Measurements from ENCODE around the gene SLC7A6OS. TPM values are rescaled to one million over a fixed set of nuclear protein-coding genes. Genes with fewer than 3 reads are reported as not detected.

Gene SLC7A6OS
- total RNA-seq, 4 donors from 2014 or later = 8.7 to 15.7 (median 11.5) TPM

DNA sequence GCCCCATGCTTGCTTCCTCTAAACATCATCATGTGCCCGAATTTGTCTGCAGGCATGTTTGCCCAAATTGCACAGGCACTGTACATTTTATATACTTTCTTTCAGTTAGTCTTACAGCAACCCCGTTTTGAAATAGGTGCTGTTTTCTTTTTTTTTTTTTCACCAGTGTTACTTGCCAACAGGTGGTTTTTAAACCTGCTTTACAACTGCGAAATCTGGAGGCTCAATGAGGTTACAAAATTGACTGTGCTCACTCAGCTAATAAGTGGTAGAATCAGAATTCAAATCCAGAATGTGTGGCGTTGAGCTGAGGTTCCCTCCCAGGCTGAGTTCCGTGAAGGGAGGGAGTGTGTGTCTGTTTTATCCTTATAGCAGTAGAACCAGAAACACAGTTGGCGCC lies 59.8 kb downstream of the SLC7A6OS start:
- Histone ChIP-seq H3K27ac (replicated peaks in 1 of 4) (no peak overlapping the region), H3K9me3 (no peaks in the 10 kb centered on the region), H3K4me3 (no peak overlapping the region), H3K27me3 (no peaks in the 10 kb centered on the region), H3K4me1 (peaks cover 19 to 41% (median 21%) of the 10 kb centered on the region in 4 donors), H3K36me3 (peaks cover 10 to 71% (median 68%) of the 10 kb centered on the region in 4 donors)
- TF ChIP-seq EP300 (IDR thresholded peaks at IDR 0.05) = no peak
- intact Hi-C loops (cut with DNase I) = no loop called here
- 88% methylated on average over 6 of the region's 6 CpGs for WGBS
- no peak for DNase-seq (ENCODE audit: extremely low spot score)

- no peak for TF ChIP-seq CTCF (IDR thresholded peaks at IDR 0.05)
- no peak for TF ChIP-seq POLR2A (IDR thresholded peaks at IDR 0.05; ENCODE audit: low read depth)
- TF ChIP-seq EP300 (IDR thresholded peaks at IDR 0.05) = no peak
- no peak for TF ChIP-seq POLR2AphosphoS5 (IDR thresholded peaks at IDR 0.05)
- H3K27ac ChIP-seq (replicated peaks in 1 of 4) = no peak overlapping the region
- no peak for DNase-seq (ENCODE audit: extremely low spot score)
- H3K36me3 ChIP-seq = peaks cover 0 to 55% (median 52%) of the 10 kb centered on the region in 4 donors
- intact Hi-C loops (cut with DNase I) = no loop called here
- WGBS = 88% methylated on average over 4 of the region's 4 CpGs
- H3K27me3 ChIP-seq = no peaks in the 10 kb centered on the region
- peaks cover 27 to 47% (median 31%) of the 10 kb centered on the region in 4 donors for H3K4me1 ChIP-seq
- no peak overlapping the region for H3K4me3 ChIP-seq
- no peaks in the 10 kb centered on the region for H3K9me3 ChIP-seq
These were observed 61.4 kb downstream of the SLC7A6OS start for GRCh38 chr16:68249371-68249770.

Small RNAs within 50 kb of the gene (small RNA-seq; reads per million reads assigned to genes)
- gene RNU4-30P (0 reads per million in 3 donors), gene RNU6-1262P (0 reads per million in 3 donors)

Other genes starting within 250 kb of the SLC7A6OS start
- gene NFATC3, start 225.6 kb downstream of the SLC7A6OS start, total RNA-seq = 10 to 100 TPM; 44.6 to 56.8 (median 50.8) TPM
- gene ESRP2, start 74.8 kb downstream of the SLC7A6OS start, total RNA-seq = 1 to 10 TPM in 1 of 4 donors, under 1 TPM in 3; 0.17 to 2.1 (median 0.52) TPM
- 10 to 100 TPM; 10.4 to 22.0 (median 15.3) TPM for gene PLA2G15, start 65.6 kb downstream of the SLC7A6OS start, total RNA-seq
- 10 to 100 TPM; 18.9 to 37.1 (median 27.3) TPM for gene SLC7A6, start 46.4 kb downstream of the SLC7A6OS start, total RNA-seq
- 10 to 100 TPM; 20.0 to 31.1 (median 26.8) TPM for gene PRMT7, start 73 bp upstream of the SLC7A6OS start, total RNA-seq
- under 1 TPM; 0.32 to 0.92 (median 0.54) TPM for gene SMPD3, start 137.6 kb upstream of the SLC7A6OS start, total RNA-seq
- gene ZFP90, start 228.3 kb upstream of the SLC7A6OS start, total RNA-seq = 10 to 100 TPM; 27.8 to 31.0 (median 29.5) TPM